Measurements from ENCODE around the gene INPP5F.
"Not testable (repeated sequence)": the region's sequence is repeated elsewhere in the genome, so short reads cannot be mapped to it uniquely, and the experiment has no call there.

Gene INPP5F

DNA sequence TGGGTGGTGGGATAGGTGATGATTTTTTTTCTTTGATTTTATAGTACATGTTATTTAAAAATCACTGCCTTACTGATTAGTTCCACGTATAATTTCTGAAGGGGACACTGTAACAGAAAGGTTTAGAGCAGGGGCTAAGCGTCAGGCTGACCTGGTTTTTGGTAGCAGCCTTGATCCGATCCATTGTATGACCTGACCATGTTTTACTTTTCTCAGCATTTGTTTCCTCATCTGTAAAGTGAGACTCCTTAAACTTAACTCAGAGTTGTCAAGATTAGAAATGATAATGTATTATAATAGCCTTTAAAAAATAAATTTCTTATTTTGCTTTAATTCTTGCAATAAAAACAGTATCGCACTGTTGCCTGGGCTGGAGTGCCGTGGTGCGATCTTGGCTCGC is 23.6 kb downstream of the INPP5F start:
- no peak for DNase-seq

DNA sequence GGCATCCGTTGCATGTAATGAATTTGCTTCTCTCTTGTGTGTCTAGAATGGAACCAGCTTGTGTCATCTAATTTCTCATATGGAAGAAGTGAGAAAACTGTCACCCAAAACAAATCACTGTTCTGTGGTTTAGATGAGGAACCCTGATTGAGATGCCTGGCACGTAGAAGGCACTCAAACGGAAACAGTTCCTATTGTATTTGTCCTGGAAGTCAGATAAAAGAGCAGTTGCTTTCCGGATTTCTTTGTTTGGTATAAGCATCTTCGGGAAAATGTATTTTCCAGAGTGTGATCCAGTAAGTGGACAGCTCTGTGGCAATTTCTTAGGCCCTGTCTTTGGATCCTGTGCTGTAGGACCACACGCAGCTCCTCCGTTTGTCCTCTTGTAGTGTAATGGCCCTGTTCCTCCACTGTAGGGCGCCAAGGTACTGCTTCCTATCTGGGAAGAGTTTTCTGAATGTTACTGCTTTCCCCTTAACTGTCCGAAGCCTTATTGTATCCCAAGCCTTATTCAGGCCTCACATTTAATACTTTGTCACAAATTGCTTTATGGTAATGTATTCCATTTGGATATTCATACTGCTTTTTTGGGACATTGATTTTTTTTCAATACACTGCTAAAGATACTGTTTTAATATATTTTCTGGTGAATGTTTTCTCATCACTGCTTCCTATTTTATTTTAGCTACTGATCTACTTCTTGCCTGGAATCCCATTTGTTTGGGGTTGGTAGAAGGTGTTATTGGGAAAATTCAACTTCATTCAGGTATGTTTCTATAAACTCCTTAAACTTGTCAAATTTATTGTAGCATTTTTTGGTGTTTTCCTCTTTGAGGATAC is 24.8 kb downstream of the INPP5F start:
- DNase-seq: peak; percentile 51

DNA sequence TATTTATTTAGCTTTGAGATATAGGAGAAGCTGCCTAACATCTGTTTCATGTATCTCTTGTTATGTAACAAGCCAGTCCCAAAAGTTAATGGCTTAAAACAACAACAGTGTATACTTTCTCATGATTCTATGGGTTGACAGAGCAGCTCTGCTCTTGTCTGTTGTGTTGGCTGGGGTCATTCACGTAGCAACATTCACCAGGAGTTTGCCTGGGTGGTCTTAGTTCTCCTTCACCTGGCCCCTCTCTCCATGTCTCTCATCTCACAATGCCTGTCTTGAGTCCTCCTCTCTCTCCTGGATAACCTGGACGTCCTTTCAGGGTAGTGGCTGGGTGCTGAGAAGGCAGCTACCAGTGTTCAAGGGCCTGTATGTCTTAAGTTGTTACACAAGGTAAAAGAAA is 27.5 kb downstream of the INPP5F start:
- DNase-seq: no peak

GRCh38 chr10:119754085-119754484 is 28.2 kb downstream of the INPP5F start:
- DNase-seq: no peak

DNA sequence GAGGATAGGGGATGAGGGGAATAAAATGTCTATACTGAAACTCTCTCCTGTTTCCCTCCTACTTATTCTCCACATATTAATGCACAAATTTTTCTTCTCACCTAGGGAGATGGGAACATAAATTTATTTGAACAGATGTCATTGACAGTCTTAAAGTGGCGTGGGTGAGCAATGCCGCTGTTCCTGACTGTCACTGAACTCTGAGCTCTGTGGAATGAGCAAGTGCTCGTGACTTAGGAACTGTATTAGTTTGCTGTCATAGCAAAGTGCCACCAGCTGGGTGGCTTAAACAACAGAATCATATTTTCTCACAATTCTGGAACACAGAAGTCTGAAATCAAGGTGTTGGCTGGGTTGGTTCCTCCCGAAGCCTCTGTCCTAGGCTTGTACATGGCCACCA is 29.1 kb downstream of the INPP5F start:
- no peak for DNase-seq

GRCh38 chr10:119755446-119755845 is 29.6 kb downstream of the INPP5F start:
- DNase-seq: no peak

DNA sequence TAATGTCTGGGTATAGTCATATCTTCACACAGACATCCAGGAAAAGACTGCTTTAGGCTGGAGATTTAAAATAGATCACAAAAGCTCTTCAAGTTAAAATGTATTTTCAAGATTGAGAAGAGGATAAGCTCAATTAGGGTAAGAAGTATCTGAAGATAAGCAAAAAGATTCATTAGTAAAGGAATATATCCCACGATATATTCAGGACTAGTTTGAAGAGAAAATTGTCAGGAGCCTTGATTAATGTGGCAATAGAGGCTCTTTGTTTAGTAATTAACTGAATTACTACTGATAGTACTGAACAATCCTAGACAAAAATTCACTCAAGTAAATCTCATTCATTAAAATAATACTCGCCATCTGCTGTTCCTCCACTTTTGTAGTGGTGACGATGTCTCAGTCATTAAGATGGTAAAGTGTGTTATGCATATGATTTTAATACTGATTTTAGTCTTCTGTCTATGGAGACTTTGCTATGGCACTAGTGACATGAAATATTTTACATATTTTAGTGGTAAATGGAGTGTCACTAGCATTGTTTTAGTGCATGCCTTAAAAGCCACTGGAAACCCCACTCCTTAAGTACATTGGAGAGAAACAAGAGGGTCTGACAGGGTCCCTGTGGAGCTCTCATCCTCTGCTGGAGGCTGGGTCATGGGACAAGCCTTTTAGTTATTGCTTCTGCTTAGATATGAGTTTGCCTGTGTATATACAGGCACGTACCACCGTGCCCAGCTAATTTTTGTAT is 32.8 kb downstream of the INPP5F start:
- DNase-seq: no peak

DNA sequence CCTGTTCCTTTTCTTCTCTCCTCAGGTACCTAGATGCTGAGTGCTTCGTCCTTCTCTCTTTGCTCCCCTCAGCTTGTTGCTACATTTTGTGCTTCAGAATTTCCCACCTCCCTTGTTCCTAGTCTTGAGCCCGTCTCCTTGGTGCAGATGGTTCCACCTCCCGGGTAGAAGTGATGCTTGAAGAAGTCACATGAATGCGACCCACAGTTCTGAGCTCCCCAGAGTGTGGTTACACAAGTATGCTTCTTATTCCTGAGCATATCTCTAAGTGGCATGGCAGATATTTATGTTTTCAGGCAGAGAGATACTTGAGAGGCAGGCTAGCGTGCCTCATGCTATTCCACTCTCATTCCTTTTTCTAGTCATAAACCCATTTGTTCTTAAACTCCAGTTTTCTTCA is 34.0 kb downstream of the INPP5F start:
- no peak for DNase-seq

GRCh38 chr10:119761106-119761505 is 35.3 kb downstream of the INPP5F start:
- DNase-seq: no peak

DNA sequence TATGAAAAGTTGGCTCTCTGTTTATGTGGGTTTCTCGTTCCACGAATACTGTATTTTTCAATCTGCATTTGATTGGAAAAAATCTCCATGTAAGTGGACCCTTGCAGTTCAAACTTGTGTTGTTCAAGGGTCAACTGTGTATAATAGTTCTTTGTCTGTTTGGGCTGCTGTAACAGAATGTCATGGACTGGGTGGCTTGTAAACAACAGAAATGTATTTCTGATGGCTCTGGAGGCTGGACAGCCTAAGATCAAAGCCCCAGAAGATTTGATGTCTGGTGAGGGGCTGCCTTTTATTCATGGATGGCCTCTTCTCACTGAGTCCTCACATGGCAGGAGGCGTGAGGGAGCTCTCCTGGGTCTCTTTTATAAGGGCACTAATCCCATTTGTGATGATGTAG is 36.2 kb downstream of the INPP5F start:
- DNase-seq: no peak

GRCh38 chr10:119762805-119763798 is 37.3 kb downstream of the INPP5F start:
- no peak for DNase-seq

GRCh38 chr10:119768455-119769094 is 42.7 kb downstream of the INPP5F start:
- DNase-seq: no peak

DNA sequence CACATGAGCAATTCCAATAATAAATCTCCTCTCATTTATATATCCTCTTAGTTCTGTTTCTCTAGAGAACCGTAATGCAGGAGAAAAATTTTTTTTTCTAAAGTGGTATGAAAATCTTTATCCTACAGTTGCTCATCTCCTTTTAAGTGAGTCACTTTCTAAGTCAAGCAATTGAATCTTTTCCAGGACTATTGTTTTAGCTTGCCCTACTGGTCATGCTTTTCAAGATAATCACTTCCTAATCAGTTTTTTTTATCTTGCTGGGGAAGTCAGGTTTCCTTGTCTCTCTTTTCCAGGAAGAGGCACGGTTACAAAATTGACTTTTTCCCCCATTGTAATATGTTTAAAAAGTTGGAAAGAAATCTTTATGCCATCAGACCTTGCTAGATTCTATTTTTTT is 44.0 kb downstream of the INPP5F start:
- no peak for DNase-seq

- DNase-seq: no peak
These were observed 45.1 kb downstream of the INPP5F start for GRCh38 chr10:119770928-119771327.

DNA sequence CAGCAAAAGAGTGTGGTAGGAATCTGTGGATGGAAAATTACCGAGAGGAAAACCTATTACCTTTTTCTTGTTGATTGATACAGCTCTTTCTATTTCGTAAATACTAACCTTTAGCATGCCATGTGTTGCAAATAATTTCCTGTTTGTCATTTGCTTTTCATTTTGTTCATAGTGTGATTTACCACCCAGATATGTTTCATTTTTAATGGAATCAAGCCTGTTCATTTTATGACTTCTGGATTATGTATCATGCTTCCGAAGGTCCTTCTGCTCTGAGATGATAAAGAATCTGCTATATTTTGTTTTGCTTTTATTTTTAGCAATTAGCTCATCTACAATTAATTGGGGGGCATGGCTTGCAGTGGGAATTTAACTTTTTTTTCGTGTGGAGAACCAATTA is 46.5 kb downstream of the INPP5F start:
- DNase-seq: no peak

- not testable (repeated sequence) for DNase-seq
These were observed 47.2 kb downstream of the INPP5F start for GRCh38 chr10:119773041-119773440.

DNA sequence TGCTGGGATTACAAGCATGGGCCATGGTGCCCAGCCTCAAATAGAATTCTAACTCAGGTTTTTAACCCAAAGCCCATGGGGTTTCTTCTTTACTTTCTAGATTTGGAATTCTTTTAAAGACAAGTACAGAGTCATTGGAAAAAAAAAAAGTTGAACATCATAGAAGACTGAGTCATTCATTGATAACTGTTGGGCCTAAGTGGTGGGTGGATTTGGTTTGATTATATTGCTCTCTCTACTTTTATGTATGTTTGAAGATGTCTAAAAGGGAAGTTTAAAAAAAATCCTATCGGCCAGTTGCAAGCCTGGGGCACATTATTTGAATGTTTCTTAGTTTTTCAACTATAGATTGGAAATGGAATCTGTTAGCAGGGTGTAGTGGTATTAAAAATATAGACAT is 49.7 kb downstream of the INPP5F start:
- no peak for DNase-seq

DNA sequence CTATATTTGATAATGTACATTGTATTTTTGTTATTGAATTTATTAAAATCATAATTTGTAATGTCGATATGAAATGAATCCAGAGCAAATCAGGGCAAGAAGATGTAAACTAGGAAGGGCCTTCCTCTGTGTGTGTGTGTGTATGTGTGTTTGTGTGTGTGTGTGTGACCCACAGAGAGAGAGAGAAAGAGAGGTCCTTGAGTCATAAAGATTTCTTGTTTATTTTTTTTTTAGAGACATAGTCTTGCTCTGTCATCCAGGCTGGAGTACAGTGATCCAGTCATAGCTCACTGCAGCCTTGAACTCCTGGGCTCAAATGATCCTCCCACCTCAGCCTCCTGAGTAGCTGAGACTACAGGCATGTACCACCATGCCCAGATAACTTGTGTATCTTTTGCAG is 50.7 kb downstream of the INPP5F start:
- no peak for DNase-seq

GRCh38 chr10:119777686-119778085 is 51.8 kb downstream of the INPP5F start:
- no peak for DNase-seq

GRCh38 chr10:119778776-119779445 is 53.1 kb downstream of the INPP5F start:
- DNase-seq: no peak

DNA sequence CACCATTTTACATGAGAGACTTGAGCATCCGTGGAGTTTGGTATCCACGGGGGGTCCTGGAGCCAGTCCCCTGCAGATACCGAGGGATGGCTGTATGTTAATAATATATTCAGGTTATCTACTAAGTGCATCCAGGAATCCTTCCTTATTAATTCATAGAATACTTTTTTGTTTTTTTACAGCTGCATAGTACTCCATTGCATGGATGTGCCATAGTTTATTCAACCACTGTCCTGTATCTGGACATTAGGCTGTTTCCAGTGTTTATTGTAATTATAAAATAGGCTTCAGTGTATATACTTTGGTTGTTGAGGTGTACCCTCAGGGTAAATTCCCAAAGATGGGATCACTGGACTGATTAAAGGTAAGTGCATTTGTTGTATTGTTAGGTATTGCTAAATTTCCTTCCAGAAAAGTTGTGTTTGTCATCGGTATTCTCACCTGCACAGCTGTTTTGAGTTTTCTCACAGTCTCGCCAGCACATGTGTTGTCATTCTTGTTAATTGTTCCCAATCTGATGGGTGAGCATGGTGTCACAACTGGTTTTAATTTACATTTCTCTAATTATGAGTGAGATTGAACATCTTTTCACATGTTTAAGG is 55.1 kb downstream of the INPP5F start:
- DNase-seq: no peak

- DNase-seq: no peak
These were observed 55.6 kb downstream of the INPP5F start for GRCh38 chr10:119781498-119781897.
